ENCODE results near the gene EFS. TPM values are rescaled to one million over a fixed set of nuclear protein-coding genes. Genes with fewer than 3 reads are reported as not detected.
A peak's percentile ranks its signal among the peaks of the same experiment; 100 is the strongest.
"Not testable (repeated sequence)": the region's sequence is repeated elsewhere in the genome, so short reads cannot be mapped to it uniquely, and the experiment has no call there.

The EFS gene
- total RNA-seq, 2 donors from 2014 or later, result 5.8 to 10.3 TPM

DNA sequence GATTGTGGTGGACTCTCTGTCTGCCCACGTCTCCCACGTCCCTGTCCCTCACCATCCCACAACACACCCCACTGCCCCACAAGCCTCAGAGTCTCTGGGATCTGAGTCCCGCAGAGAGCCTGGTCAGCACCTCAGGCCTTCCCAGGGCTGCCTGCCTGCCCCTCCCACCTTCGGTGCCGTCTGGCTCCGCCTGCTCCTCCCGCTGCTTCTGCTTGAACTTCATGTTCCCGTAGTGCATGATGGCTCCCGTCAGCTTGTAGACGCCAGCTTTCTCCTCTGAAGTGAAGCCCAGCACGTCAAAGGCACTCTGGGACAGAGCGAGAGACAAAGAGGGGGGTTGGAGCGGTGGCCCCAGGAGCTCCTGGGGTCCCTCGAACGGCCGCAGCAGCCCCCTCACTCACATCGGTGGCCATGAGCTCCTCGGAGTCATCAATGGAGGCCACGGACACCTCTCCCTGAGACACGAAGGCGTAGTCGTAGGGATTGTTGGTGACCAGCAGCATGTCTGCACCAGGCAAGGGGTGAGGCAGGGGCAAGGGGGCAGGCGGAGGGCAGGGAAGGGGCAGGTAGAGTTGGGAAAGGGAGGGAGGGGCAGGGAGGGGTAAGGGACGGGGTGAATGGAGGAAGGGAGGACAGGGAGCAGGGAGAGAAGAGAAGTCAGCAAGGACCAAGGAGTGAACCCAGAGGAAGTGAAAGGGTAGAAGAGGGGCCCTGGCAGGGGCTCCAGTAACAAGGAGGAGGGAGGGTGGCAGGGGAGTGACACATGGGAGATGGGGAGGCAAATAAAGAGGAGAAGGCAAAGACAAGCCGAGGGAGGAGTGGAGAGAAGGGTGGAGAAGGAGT is 37.5 kb upstream of the EFS start:
- intact Hi-C loops (cut with DNase I), result no loop called here
- DNase-seq, result no peak
- no peak for ATAC-seq

DNA sequence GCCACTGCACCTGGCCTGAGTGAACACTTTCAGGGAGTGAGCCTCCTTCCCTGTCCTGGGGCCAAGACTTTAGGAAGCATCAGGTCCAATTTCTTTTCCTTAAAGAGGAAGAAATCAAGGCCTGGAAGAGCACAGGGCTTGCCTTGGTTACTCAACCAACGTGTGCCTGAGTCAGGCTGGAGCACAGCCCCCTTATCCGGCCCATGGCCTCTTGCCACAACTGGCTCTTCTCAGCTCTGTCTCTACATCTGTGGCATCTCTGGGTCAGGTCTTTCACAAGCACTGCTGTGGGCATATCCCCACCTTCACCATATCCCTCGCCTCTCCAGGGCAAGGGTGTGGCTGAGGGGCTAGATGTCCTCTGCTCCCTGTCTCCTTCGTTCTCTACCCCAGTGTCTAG is 36.3 kb upstream of the EFS start:
- peak in 1 of 2 donors; percentile 1 for ATAC-seq
- intact Hi-C loops (cut with DNase I), result no loop called here
- no peak for DNase-seq

DNA sequence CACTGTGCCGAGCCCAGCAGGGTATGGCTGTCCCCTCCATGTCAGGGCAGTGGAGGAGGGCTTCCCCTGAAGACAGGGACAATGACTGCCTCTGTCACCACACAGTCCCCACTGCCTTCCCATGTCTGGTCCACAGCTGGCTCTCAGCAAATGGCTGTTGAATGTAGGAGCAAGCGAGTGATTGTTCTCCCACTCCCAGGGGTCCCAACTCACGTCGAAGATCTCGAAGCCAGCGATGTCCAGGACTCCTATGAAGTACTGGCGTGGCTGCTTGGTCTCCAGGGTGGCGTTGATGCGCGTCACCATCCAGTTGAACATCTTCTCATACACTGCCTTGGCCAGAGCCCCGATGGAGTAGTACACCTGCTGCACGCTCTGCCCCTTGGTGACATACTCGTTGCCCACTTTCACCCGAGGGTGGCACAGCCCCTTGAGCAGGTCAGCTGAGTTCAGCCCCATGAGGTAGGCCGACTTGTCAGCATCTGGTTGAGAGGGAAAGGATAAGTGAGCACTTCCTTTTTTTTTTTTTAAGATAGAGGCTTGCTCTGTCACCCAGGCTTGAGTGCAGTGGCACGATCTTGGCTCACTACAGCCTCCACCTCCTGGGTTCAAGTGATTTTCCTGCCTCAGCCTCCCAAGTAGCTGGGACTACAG is 35.7 kb upstream of the EFS start:
- DNase-seq, result not testable (repeated sequence)

DNA sequence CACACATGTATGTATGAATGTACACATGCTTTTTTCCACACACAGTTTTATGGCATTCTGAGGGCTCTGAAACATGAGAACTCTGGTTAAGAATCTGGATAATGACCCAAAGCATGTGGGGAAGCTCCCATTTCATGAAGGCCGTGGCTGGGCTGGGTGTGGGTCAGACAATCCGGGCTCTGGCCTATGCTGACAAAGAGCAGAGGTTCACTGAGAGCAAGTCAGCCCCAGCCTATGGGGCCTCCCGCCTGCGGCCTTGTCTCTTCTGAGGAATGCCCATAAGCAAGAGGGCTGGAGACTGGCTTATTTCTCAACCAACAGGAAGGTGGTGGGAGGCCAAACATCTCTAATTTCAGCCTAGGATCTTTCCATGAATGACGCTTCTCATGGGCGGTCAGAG is 34.6 kb upstream of the EFS start:
- intact Hi-C loops (cut with DNase I), result no loop called here
- ATAC-seq (no peak), DNase-seq (no peak)

More for the DNA sequence above, 35.7 kb upstream of the EFS start:
- ATAC-seq, result peak; percentile 2 to 6
- intact Hi-C loops (cut with DNase I), result not testable (repeated sequence)

GRCh38 chr14:23399136-23399535 is 34.2 kb upstream of the EFS start:
- intact Hi-C loops (cut with DNase I), result no loop called here
- DNase-seq (no peak), ATAC-seq (peak in 1 of 2 donors; percentile 0)

DNA sequence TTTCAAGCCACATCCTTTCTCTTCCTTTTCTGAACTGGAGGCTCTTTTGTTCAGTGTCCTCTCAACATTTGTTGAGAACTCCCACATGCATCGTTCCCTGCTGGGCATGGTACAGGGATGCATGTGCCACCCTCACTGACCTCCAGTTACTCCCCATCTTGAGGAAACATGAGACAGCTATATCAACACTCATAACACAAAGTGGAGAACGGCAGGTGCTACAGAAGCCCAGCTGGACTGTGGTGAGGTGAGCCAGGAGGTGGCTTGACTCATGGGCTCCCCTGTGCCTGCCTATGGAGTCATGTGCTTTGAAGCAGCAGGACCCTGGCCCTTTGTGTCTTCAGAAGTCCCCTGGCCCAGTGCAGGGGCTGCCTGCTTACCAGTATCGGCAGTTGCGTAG is 33.4 kb upstream of the EFS start:
- ATAC-seq (no peak), DNase-seq (no peak)
- intact Hi-C loops (cut with DNase I), result no loop called here

DNA sequence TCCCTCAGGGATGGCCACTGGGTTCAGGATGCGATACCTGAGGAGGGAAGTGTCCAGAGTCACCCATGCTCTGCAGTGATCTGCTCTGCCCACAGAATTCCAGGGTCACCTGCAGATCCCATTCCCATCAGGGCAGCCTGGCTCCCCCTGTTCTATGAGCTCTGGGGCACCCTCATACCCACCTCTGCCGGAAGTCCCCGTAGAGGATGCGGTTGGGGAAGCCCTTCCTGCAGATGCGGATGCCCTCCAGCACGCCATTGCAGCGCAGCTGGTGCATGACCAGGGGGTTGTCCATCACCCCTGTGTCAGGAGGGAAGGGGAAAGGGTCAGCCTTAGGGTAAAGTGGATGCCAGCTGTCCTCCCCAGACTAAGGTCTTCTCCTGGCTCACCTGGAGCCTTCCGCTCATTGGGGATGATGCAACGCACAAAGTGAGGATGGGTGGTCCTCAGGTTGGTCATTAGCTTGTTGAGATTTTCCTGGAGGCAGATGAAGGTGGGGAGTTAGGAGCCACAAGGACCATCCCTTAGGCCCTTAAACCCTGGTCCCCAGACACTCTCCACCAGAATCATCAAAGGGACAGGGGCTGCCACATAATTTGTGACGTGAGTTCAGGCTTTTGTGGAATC is 31.9 kb upstream of the EFS start:
- intact Hi-C loops (cut with DNase I), result no loop called here
- DNase-seq, result no peak
- ATAC-seq, result peak in 1 of 2 donors; percentile 0

DNA sequence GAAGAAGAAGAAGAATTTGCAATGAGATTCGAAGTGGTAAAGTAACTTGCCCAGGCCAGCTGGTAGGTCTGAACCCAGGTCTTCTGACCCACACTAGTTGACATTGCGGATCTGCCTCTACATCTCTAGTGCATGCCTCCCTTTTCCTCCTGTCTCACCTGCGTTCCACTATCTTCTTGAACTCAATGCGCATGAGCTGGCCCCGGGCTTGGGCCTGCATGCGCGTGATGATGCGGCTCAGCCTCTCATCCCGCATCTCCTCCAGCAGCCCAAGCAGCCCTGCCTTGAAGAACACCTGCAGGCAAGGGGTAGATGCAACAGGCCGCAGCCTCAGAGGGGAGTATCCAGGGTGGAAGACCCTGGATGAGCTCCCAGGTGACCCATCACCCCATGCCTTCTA is 31.2 kb upstream of the EFS start:
- ATAC-seq (no peak), DNase-seq (no peak)
- intact Hi-C loops (cut with DNase I), result no loop called here

DNA sequence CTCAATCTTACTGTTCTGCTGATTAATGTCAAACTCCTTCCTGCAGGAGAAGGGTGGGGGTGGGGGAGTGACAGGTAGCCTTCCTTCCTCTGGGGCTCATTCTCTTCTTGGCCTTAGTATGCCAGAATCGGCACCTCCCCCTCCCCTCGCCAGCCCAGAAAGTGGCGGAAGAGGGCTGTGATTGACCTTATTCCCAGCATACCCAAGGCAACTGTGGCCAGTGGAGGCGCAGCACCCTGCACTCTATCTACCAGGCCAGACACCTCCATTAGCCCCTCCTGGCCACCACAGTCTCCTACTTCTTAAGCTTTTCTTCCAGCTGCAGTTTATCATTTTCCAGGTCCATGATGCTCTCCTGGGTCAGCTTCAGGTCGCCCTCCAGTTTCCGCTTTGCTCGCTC is 27.6 kb upstream of the EFS start:
- ATAC-seq (no peak), DNase-seq (no peak)
- intact Hi-C loops (cut with DNase I), result no loop called here

DNA sequence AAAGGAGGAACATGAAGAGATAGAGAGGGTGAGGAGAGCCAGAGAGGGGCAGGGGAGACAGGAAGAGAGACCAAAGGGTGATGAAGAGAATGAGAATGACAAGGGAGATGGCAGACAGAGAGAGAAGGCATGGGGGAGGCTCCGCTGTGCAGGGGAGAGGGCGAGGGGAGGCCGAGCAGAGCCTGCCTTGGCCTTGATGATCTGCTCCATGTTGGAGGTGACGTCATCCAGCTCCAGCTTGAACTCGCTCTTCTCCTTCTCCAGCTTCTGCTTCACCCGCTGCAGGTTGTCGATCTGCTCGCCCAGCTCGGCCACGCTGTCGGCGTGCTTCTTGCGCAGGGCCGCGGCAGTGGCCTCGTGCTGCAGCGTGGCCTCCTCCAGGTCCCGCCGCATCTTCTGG is 24.9 kb upstream of the EFS start:
- intact Hi-C loops (cut with DNase I), result not testable (repeated sequence)

DNA sequence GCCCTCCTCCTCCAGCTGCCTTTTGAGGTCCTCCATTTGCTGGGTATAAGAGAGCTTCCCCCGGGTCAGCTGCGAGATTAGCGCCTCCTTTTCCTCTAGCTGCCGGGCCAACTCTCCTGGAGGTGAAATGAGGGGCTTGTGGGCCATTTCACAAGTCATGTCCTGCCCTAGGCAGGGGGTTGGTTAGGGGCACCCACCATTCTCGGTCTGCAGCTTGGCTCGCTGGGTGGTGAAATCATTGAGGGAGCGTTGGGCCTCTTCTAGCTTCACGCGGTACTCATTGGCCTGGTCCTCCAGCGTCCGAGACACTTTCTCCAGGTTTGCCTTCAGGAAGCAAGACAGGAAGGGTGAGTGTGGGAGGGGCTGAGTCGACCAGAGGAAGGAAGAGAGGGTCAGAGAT is 24.4 kb upstream of the EFS start:
- DNase-seq, result no peak
- ATAC-seq, result no peak
- intact Hi-C loops (cut with DNase I), result no loop called here

More for the DNA sequence above, 24.9 kb upstream of the EFS start:
- DNase-seq, ATAC-seq: not testable (repeated sequence)

DNA sequence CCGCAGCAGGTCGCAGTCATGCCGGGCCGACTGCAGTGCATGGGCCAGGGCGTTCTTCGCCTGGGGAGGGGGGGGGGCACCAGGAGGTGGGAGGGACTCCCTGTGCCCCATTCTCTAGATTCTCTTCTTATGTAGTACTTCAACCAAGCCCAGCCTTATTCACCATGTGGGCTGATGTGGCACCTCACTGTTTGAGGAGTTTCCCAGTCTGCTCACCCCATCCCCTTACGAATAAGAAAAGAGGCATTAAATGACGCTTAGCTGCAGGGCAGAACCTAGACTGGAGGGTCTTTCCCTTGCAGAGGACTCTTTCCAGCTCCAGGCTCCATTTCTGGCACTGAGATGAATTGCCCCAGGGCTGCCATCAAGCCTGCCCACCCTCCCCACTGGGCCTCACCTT is 24.0 kb upstream of the EFS start:
- peak in 1 of 2 donors; percentile 0 for ATAC-seq
- intact Hi-C loops (cut with DNase I), result no loop called here
- no peak for DNase-seq

GRCh38 chr14:23387916-23388882 is 23.2 kb upstream of the EFS start:
- intact Hi-C loops (cut with DNase I), result no loop called here
- DNase-seq (no peak), ATAC-seq (peak in 1 of 2 donors; percentile 0)

- intact Hi-C loops (cut with DNase I), result no loop called here
- DNase-seq (no peak), ATAC-seq (no peak)
These were observed 22.0 kb upstream of the EFS start for GRCh38 chr14:23386999-23387398.

DNA sequence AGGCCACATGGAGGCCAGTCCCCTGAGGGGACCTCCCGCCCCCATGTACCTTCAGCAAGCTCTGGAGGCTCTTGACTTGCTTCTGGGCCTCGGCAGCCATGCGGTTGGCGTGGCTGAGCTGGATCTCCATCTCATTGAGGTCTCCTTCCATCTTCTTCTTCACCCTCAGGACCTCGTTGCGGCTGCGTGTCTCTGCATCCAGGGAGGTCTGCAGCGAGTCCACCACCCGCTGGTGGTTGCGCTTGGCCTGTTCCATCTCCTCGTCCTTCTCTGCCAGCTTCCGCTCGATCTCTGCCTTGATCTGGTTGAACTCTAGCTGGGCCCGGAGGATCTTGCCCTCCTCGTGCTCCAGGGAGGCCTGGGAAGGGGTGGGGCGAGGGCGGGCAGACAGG is 21.3 kb upstream of the EFS start:
- DNase-seq; ATAC-seq; intact Hi-C loops (cut with DNase I): not testable (repeated sequence)

GRCh38 chr14:23385642-23386265 is 20.8 kb upstream of the EFS start:
- ATAC-seq (no peak), DNase-seq (no peak)
- intact Hi-C loops (cut with DNase I), result no loop called here

- no peak for ATAC-seq
- intact Hi-C loops (cut with DNase I), result no loop called here
- DNase-seq, result no peak
These were observed 20.3 kb upstream of the EFS start for GRCh38 chr14:23385244-23385641.

GRCh38 chr14:23384364-23385080 is 19.6 kb upstream of the EFS start:
- intact Hi-C loops (cut with DNase I), result no loop called here
- ATAC-seq (no peak), DNase-seq (no peak)

Measured in left cardiac atrium (tissue), 4 donors.